ENCODE measurements around the gene CADPS. TPM values are rescaled to one million over a fixed set of nuclear protein-coding genes. Genes with fewer than 3 reads are reported as not detected.

The CADPS gene
- total and polyA plus RNA-seq, 2 donors: 2.3 to 4.4 TPM

DNA sequence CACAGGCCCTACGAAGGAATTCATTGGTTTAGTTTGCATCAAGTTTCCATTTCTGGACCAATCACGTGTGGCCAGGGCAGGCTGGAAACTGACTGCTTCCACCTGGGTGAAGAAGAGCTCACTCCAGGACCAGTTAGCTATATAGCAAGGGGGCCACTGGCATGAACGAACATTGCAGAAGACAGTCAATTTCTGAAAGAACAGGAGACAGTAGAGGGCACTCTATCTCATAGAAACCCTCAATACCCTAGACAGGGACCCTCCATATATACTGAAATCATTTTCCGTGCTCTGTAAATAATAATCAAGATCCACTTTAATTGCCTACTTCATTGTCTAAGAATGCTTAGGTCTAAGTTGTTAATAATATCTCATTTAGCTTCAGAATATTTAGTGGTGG lies 215.6 kb downstream of the CADPS start:
- Histone ChIP-seq H3K4me1 (ENCODE audit: control insufficient read depth in 2 of 2, insufficient read depth in 2 of 2, low read length in 2 of 2) (no peaks in the 10 kb centered on the region), H3K27me3 (ENCODE audit: control insufficient read depth in 2 of 2, insufficient read depth in 1 of 2, low read length in 1 of 2) (no peaks in the 10 kb centered on the region), H3K36me3 (ENCODE audit: control insufficient read depth in 2 of 2, insufficient read depth in 2 of 2, low read length in 1 of 2) (no peaks in the 10 kb centered on the region), H3K4me3 (ENCODE audit: low read length in 2 of 2) (no peak overlapping the region), H3K9me3 (ENCODE audit: control insufficient read depth in 2 of 2, insufficient read depth in 1 of 2, low read length in 1 of 2) (no peaks in the 10 kb centered on the region), H3K27ac (ENCODE audit: low read depth in 1 of 2, low read length in 1 of 2) (no peak overlapping the region)
- no peak for DNase-seq (ENCODE audit: low read depth in 6 of 9, low spot score in 9 of 9)
- 63% methylated on average over 4 of the region's 4 CpGs for WGBS

DNA sequence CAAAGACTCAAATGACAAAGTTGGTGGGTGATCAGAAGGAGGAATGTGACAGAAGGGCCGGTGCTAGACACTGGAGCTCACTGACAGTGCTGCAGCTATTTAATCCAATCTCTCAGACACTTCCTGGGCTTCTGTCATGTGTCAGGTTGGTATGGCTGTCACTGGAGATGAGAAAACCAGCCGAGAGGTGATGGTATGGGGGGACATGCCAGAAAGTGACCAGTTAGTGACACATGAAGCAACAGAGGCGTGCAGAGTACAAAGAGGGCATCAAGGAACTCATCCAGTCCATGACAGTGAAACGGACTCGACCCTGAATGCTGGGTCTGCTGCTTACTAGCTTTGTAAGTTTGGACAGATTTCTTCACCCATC lies 219.5 kb downstream of the CADPS start:
- Histone ChIP-seq H3K27ac (ENCODE audit: low read depth in 1 of 2, low read length in 1 of 2) (no peak overlapping the region), H3K36me3 (ENCODE audit: control insufficient read depth in 2 of 2, insufficient read depth in 2 of 2, low read length in 1 of 2) (no peaks in the 10 kb centered on the region), H3K4me3 (ENCODE audit: low read length in 2 of 2) (no peak overlapping the region), H3K9me3 (ENCODE audit: control insufficient read depth in 2 of 2, insufficient read depth in 1 of 2, low read length in 1 of 2) (no peaks in the 10 kb centered on the region), H3K4me1 (ENCODE audit: control insufficient read depth in 2 of 2, insufficient read depth in 2 of 2, low read length in 2 of 2) (no peaks in the 10 kb centered on the region), H3K27me3 (ENCODE audit: control insufficient read depth in 2 of 2, insufficient read depth in 1 of 2, low read length in 1 of 2) (no peaks in the 10 kb centered on the region)
- DNase-seq (ENCODE audit: low read depth in 6 of 9, low spot score in 9 of 9): no peak
- 81% methylated on average over 5 of the region's 5 CpGs for WGBS

DNA sequence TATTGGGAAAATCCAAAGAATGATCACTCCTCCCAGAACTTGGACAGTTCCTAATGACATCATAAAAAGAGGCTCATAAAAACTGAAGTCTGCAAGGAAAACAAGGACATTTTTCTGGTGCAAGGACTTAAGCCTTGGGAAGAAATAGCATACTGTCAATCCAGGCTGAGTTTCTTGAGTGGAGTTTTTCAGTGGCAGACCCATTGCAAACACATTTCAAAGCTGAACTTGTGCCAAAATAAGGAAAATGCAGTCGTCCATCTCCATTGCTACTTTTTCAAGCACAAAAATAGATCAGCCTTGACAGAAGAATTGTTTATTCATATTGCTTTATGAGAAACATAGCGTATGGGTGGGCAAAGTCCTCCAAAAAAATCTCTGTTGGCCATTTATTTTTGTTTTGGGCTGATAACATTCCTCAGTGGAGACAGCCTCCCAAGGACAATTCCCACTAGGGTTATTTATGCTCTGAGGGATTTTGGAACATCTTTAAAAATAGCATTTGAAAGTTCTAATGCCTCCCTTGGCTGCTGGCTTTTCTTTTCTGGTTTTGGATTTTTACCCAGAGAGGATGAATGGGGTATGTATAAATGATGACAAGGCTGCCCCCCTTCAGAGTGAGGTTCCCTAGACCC lies 220.0 kb downstream of the CADPS start:
- 87% methylated on average over 2 of the region's 2 CpGs for WGBS
- DNase-seq (ENCODE audit: low read depth in 6 of 9, low spot score in 9 of 9): no peak

DNA sequence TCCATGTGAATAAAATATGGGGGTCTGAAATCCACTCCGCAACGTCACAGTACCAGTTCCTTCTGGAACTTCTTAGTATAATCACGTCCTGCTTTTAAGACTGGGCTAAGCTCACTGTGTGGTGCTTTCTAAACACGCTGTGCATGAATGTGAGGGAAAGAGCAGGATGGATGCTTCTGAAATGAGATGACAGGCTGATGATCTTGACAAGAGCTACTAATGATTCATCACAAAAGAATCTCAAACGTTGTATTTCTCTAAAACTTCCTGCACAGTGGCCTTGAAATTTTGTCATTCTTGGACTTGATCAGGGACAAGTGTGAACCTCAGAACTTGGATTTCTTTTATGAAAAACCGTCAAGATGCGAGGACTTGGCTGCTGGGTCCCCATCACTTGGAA lies 221.4 kb downstream of the CADPS start:
- Histone ChIP-seq H3K27me3 (ENCODE audit: control insufficient read depth in 2 of 2, insufficient read depth in 1 of 2, low read length in 1 of 2) (no peaks in the 10 kb centered on the region), H3K36me3 (ENCODE audit: control insufficient read depth in 2 of 2, insufficient read depth in 2 of 2, low read length in 1 of 2) (no peaks in the 10 kb centered on the region), H3K9me3 (ENCODE audit: control insufficient read depth in 2 of 2, insufficient read depth in 1 of 2, low read length in 1 of 2) (no peaks in the 10 kb centered on the region), H3K27ac (ENCODE audit: low read depth in 1 of 2, low read length in 1 of 2) (no peak overlapping the region), H3K4me3 (ENCODE audit: low read length in 2 of 2) (no peak overlapping the region), H3K4me1 (ENCODE audit: control insufficient read depth in 2 of 2, insufficient read depth in 2 of 2, low read length in 2 of 2) (no peaks in the 10 kb centered on the region)
- no peak for DNase-seq (ENCODE audit: low read depth in 6 of 9, low spot score in 9 of 9)
- WGBS: 78% methylated on average over 7 of the region's 7 CpGs

More for the DNA sequence above, 220.0 kb downstream of the CADPS start:
- no peak overlapping the region for H3K4me3 ChIP-seq (ENCODE audit: low read length in 2 of 2)
- no peaks in the 10 kb centered on the region for H3K36me3 ChIP-seq (ENCODE audit: control insufficient read depth in 2 of 2, insufficient read depth in 2 of 2, low read length in 1 of 2)
- H3K27me3 ChIP-seq (ENCODE audit: control insufficient read depth in 2 of 2, insufficient read depth in 1 of 2, low read length in 1 of 2): no peaks in the 10 kb centered on the region
- no peaks in the 10 kb centered on the region for H3K4me1 ChIP-seq (ENCODE audit: control insufficient read depth in 2 of 2, insufficient read depth in 2 of 2, low read length in 2 of 2)
- H3K27ac ChIP-seq (ENCODE audit: low read depth in 1 of 2, low read length in 1 of 2): no peak overlapping the region
- H3K9me3 ChIP-seq (ENCODE audit: control insufficient read depth in 2 of 2, insufficient read depth in 1 of 2, low read length in 1 of 2): no peaks in the 10 kb centered on the region

DNA sequence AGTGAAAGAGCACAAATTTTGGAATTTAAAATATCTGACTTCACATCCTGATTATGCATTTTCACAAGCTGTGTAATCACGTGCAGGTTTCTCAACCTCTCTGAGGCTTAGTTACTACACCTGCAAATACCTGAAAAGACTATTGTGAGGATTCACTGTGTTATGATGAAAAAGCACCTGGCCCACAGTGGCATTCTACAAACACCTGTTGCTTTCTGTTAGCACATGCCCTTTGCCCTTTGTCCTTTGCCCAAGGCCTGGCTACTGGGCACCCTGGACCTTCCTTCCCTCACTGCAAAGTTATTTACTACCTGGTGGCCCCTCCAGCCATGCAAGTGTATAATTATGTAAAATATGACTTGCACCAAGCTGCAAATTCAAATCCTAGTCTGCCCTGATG lies 227.5 kb downstream of the CADPS start:
- Histone ChIP-seq H3K27me3 (ENCODE audit: control insufficient read depth in 2 of 2, insufficient read depth in 1 of 2, low read length in 1 of 2) (no peaks in the 10 kb centered on the region), H3K9me3 (ENCODE audit: control insufficient read depth in 2 of 2, insufficient read depth in 1 of 2, low read length in 1 of 2) (no peaks in the 10 kb centered on the region), H3K36me3 (ENCODE audit: control insufficient read depth in 2 of 2, insufficient read depth in 2 of 2, low read length in 1 of 2) (no peaks in the 10 kb centered on the region), H3K4me3 (ENCODE audit: low read length in 2 of 2) (no peak overlapping the region), H3K4me1 (ENCODE audit: control insufficient read depth in 2 of 2, insufficient read depth in 2 of 2, low read length in 2 of 2) (no peaks in the 10 kb centered on the region), H3K27ac (ENCODE audit: low read depth in 1 of 2, low read length in 1 of 2) (no peak overlapping the region)
- no peak for DNase-seq (ENCODE audit: low read depth in 6 of 9, low spot score in 9 of 9)
- WGBS: 91% methylated on average over 1 of the region's 1 CpG

DNA sequence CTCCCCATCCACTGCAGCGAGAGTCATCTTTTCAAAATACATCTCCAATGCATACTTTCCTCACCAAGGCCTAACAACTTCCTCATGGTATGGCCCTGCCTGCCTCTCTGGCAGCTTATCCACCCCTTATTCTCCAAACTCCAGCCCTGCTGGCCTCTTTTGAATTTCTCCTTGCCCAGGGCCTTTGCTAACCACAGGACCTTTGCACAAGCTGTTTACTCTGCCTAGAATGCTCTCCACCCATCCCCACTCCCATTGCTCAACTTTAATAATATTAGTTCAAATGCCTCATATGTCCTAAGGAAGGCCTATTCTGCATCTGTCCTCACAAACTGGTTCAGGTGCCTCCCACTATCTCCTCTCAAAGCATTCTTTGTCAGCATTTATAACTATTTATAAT lies 230.7 kb downstream of the CADPS start:
- WGBS: 53% methylated on average over 1 of the region's 1 CpG
- Histone ChIP-seq H3K9me3 (ENCODE audit: control insufficient read depth in 2 of 2, insufficient read depth in 1 of 2, low read length in 1 of 2) (no peaks in the 10 kb centered on the region), H3K27me3 (ENCODE audit: control insufficient read depth in 2 of 2, insufficient read depth in 1 of 2, low read length in 1 of 2) (no peaks in the 10 kb centered on the region), H3K27ac (ENCODE audit: low read depth in 1 of 2, low read length in 1 of 2) (no peak overlapping the region), H3K36me3 (ENCODE audit: control insufficient read depth in 2 of 2, insufficient read depth in 2 of 2, low read length in 1 of 2) (no peaks in the 10 kb centered on the region), H3K4me3 (ENCODE audit: low read length in 2 of 2) (no peak overlapping the region), H3K4me1 (ENCODE audit: control insufficient read depth in 2 of 2, insufficient read depth in 2 of 2, low read length in 2 of 2) (no peaks in the 10 kb centered on the region)
- DNase-seq (ENCODE audit: low read depth in 6 of 9, low spot score in 9 of 9): no peak

DNA sequence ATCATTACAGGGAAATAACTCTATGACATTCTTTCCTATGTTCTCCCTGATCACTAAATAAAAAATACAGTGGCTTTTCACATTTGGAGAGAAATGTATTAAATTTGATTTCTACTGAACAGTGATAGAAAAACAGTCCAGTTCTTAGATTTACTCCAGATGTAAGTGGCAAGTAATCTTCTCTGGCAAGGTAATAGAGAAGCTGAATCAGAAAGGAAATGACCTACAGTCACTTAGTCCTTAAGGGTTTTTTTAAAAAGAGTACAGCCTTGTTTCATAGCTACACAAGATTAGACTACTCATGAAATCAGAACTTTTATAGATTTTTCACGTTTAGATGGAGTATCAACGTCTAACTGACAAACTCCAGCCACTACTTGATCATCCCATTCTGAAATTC lies 236.9 kb downstream of the CADPS start:
- H3K27ac ChIP-seq (ENCODE audit: low read depth in 1 of 2, low read length in 1 of 2): no peak overlapping the region
- H3K4me1 ChIP-seq (ENCODE audit: control insufficient read depth in 2 of 2, insufficient read depth in 2 of 2, low read length in 2 of 2): no peaks in the 10 kb centered on the region
- DNase-seq (ENCODE audit: low read depth in 6 of 9, low spot score in 9 of 9): no peak
- H3K9me3 ChIP-seq (ENCODE audit: control insufficient read depth in 2 of 2, insufficient read depth in 1 of 2, low read length in 1 of 2): no peaks in the 10 kb centered on the region
- H3K27me3 ChIP-seq (ENCODE audit: control insufficient read depth in 2 of 2, insufficient read depth in 1 of 2, low read length in 1 of 2): no peaks in the 10 kb centered on the region
- H3K4me3 ChIP-seq (ENCODE audit: low read length in 2 of 2): no peak overlapping the region
- H3K36me3 ChIP-seq (ENCODE audit: control insufficient read depth in 2 of 2, insufficient read depth in 2 of 2, low read length in 1 of 2): no peaks in the 10 kb centered on the region
- WGBS: 77% methylated on average over 2 of the region's 2 CpGs

DNA sequence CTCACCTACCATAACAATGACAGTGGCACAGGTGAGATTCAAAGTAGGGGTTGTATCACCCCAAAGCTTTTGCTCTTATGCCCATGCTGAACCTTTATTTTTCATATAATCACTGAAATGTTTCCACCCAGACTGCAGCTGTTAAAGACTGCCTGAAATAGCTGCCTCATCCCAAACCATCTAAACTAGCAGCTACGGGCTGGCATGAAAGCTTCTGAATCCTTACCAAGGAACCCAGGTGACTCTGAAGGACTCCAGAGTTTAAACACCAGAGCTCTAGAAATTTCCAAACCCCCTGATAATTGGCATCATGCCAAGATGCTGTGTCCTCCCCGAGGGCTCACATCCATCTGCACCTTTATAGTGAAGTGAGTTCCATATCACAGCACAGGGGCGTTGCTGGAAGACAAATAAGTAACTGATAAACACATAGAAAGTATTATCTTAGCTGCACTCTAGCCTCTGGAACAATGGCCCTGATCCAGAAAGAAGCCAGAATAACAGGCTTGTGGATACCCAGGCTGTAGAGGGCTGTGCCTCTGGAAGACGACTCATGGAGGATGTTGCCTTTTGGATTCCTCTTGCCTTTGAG lies 238.9 kb downstream of the CADPS start:
- H3K27me3 ChIP-seq (ENCODE audit: control insufficient read depth in 2 of 2, insufficient read depth in 1 of 2, low read length in 1 of 2): no peaks in the 10 kb centered on the region
- H3K9me3 ChIP-seq (ENCODE audit: control insufficient read depth in 2 of 2, insufficient read depth in 1 of 2, low read length in 1 of 2): no peaks in the 10 kb centered on the region
- H3K36me3 ChIP-seq (ENCODE audit: control insufficient read depth in 2 of 2, insufficient read depth in 2 of 2, low read length in 1 of 2): no peaks in the 10 kb centered on the region
- DNase-seq (ENCODE audit: low read depth in 6 of 9, low spot score in 9 of 9): no peak
- no peak overlapping the region for H3K4me3 ChIP-seq (ENCODE audit: low read length in 2 of 2)
- H3K27ac ChIP-seq (ENCODE audit: low read depth in 1 of 2, low read length in 1 of 2): no peak overlapping the region
- WGBS: 88% methylated on average over 4 of the region's 4 CpGs
- no peaks in the 10 kb centered on the region for H3K4me1 ChIP-seq (ENCODE audit: control insufficient read depth in 2 of 2, insufficient read depth in 2 of 2, low read length in 2 of 2)

DNA sequence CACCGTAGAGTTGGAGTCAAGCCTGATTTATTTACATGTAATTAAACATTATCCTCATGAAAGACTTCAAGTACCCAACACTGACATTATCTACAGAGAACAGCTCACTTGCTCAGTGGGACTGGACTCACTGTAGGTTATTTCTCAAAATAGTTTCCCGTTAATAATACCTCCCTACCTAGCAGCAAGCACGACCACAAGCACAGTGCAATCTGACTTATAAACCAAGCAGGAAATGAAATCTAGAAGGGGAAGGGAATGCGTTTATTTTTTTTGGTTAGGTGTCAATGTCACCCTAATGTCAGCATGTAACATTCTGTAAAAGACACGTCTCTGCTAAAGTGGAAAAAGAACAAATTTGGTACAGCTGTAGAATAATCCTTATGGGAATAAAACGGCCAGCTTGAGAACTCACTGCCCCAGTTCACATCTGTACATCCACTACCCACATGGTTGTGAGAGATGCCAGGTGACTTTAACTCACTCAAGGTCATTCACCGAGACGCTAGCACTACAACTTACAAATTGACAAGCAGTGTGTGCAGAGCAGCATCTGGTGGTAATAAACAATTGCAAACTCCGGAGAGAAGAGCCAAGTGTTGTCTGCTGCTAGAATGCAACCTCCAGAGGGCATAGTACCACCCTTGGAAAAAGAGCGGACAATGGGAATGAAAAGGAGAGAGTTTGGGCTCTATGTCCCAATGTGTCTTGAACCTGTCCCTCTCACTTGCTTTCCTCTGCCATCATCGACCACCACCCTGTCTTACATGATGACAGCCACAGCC lies 242.5 kb downstream of the CADPS start:
- H3K9me3 ChIP-seq (ENCODE audit: control insufficient read depth in 2 of 2, insufficient read depth in 1 of 2, low read length in 1 of 2): no peaks in the 10 kb centered on the region
- H3K27ac ChIP-seq (ENCODE audit: low read depth in 1 of 2, low read length in 1 of 2): no peak overlapping the region
- DNase-seq (ENCODE audit: low read depth in 6 of 9, low spot score in 9 of 9): no peak
- no peaks in the 10 kb centered on the region for H3K4me1 ChIP-seq (ENCODE audit: control insufficient read depth in 2 of 2, insufficient read depth in 2 of 2, low read length in 2 of 2)
- no peaks in the 10 kb centered on the region for H3K27me3 ChIP-seq (ENCODE audit: control insufficient read depth in 2 of 2, insufficient read depth in 1 of 2, low read length in 1 of 2)
- WGBS: 68% methylated on average over 11 of the region's 11 CpGs
- no peak overlapping the region for H3K4me3 ChIP-seq (ENCODE audit: low read length in 2 of 2)
- H3K36me3 ChIP-seq (ENCODE audit: control insufficient read depth in 2 of 2, insufficient read depth in 2 of 2, low read length in 1 of 2): no peaks in the 10 kb centered on the region
